ENCODE results near the gene SAFB2.

Gene SAFB2

DNA sequence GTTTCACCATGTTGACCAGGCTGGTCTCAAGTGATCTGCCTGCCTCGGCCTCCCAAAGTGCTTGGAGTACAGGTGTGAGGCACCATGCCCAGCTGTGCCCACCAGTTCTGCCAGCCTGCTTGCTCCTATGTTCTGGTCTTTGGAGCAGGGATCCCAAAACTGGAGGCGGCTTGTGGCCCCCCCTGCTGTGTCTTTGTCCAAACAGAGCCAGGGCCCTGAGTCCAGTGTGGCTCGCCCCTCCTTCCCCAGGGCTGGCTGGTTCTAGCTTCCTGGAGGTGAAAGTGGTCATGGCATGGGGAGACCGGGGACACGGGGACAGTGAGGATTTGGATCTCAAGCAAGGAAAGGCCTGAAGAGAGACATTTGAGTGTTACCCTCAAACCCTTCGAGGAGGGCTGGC lies 43.3 kb downstream of the SAFB2 start:
- TF ChIP-seq, protein P1, sequence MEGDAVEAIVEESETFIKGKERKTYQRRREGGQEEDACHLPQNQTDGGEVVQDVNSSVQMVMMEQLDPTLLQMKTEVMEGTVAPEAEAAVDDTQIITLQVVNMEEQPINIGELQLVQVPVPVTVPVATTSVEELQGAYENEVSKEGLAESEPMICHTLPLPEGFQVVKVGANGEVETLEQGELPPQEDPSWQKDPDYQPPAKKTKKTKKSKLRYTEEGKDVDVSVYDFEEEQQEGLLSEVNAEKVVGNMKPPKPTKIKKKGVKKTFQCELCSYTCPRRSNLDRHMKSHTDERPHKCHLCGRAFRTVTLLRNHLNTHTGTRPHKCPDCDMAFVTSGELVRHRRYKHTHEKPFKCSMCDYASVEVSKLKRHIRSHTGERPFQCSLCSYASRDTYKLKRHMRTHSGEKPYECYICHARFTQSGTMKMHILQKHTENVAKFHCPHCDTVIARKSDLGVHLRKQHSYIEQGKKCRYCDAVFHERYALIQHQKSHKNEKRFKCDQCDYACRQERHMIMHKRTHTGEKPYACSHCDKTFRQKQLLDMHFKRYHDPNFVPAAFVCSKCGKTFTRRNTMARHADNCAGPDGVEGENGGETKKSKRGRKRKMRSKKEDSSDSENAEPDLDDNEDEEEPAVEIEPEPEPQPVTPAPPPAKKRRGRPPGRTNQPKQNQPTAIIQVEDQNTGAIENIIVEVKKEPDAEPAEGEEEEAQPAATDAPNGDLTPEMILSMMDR (IDR thresholded peaks at IDR 0.05; ENCODE audit: low read depth, low read length): no peak
- DNase-seq (ENCODE audit: low read depth, low spot score): no peak
- no peak overlapping the region for H3K4me3 ChIP-seq (ENCODE audit: low read depth, low read length)
- in situ Hi-C loops (cut with HindIII; ENCODE audit: low sequenced_read_pairs): no loop called here

DNA sequence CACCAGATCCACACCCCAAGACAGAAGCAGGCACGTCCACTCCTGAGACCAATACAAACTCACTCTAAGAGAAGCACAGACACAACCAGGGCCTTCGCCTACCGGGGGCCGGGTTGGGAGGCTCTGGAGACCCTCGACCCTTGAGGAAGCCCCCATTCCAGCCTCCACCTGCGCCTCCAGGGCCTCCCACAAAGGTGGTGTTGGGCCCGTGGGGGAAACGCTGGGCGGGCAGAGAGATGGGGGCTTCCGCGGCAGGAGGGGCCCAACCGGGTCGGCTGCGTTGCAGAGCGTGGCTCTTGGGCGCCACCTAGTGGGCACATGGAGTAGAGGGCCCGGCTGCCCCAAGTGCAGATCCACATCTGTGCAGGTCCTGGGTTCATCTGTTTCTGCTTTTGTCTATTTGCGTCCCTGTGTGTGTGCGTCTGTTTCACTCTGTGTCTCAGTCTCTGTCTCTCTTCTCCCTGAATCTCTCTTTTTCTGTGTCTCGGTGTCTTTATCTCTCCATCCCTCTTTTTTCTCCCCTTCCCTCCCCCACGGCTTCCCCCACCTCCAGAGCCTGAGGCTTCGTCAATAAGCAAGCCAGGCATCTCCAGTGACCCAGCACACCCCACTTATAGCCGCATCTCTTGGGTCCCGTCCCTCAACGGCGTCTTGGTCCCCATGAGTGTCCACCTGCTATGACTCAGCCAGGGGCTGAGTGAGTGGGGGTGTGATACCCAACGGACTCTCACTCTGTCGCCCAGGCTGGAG lies 44.3 kb downstream of the SAFB2 start:
- H3K4me3 ChIP-seq (ENCODE audit: low read depth, low read length): no peak overlapping the region
- TF ChIP-seq, protein P1 (IDR thresholded peaks at IDR 0.05; ENCODE audit: low read depth, low read length): peak; percentile 96
- DNase-seq (ENCODE audit: low read depth, low spot score): no peak
- in situ Hi-C loops (cut with HindIII; ENCODE audit: low sequenced_read_pairs): no loop called here

DNA sequence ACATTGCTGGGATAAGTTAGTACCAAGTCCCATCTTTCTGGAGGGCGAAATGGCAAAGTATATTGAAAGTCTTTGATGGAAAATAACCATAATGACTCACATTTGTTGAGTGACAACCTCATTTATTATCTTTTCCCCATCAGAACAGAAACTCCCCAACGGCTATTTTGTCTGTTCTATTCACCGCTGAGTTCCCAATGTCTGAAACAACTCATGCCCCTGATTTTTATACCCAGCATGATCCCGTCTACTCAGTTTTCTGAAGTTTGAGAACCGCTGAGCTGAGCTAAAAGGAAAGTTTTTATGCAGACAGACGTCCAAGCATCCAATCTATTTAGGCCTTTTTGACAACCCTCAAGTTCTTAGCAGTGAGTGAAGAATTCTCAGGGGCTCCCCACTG lies 47.0 kb downstream of the SAFB2 start:
- DNase-seq (ENCODE audit: low read depth, low spot score): no peak
- in situ Hi-C loops (cut with HindIII; ENCODE audit: low sequenced_read_pairs): no loop called here
- TF ChIP-seq, protein P1 (IDR thresholded peaks at IDR 0.05; ENCODE audit: low read depth, low read length): no peak
- no peak overlapping the region for H3K4me3 ChIP-seq (ENCODE audit: low read depth, low read length)

DNA sequence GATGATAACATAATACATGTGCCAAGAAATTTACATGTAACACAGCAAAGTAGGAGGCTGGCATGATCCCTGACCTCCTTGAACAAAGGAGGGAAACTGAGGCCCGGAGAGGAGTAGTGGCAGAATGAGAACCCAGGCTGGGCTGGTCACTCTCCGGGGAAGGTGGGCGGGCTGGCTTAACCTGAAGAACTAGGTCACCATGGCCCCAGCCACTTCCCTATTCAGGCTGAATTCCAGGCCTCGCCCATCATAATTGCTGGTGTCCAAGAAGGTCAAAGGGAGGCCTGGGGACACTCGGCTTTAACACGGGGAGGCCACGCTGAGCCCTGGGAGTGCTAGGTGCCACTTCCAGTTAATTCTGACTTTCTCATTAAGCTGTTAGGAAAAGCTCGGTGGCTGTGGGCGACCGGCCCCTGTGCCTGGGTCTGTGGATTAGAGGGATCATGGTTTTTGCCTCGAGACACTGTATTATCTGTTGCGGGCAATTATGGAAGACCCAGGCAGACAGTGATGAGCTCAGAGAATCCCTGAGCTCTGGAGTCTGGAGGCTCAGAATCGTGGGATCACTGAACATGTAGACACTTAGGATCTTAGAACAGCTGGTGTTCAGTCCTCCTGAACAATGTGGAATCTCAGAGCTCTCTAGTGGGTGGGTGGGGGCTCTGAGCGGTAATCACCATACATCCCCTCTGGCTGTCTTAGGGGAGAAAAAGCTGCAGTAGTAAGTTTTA lies 49.9 kb downstream of the SAFB2 start:
- in situ Hi-C loops (cut with HindIII; ENCODE audit: low sequenced_read_pairs): no loop called here
- H3K4me3 ChIP-seq (ENCODE audit: low read depth, low read length): no peak overlapping the region
- TF ChIP-seq, protein P1 (IDR thresholded peaks at IDR 0.05; ENCODE audit: low read depth, low read length): no peak
- DNase-seq (ENCODE audit: low read depth, low spot score): no peak

DNA sequence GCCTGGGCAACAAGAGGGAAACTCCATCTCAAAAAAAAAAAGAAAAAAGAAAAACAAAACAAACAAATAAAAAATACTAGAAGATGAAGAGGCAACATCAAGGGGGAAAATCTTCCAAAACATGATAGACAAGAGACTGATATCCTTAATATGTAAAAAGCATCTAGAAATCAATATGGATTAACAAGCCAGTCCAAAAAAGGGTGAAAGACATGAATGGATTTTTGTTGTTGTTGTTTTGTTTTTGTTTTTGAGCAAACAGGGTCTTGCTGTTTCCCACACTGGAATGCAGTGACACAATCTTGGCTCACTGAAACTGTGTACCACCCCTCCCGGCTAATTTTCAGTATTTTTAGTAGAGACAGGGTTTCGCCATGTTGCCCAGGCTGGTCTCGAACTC lies 50.8 kb downstream of the SAFB2 start:
- TF ChIP-seq, protein P1 (IDR thresholded peaks at IDR 0.05; ENCODE audit: low read depth, low read length): no peak
- in situ Hi-C loops (cut with HindIII; ENCODE audit: low sequenced_read_pairs): no loop called here
- no peak for DNase-seq (ENCODE audit: low read depth, low spot score)
- H3K4me3 ChIP-seq (ENCODE audit: low read depth, low read length): no peak overlapping the region

DNA sequence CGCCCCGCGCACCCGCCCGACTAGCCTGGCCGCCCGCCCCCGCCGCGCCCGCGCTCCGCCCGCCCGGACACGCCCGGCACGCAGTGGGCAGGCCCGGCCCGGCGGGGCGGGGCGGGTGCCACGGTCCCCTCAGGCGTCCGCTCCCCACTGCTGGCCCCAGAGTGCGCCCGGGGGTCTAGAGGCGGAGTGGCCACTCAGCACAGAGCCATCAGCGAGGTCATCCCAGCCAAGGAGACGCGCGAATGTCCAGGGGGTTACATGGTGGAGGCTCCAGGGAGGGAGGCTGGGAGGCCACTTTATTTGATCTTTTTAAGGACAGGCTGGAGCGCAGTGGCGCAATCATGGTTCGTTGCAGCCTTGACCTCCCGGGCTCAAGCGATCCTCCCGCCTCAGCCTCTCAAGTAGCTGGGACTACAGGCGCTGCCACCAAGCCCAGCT lies 54.6 kb downstream of the SAFB2 start:
- TF ChIP-seq, protein P1 (IDR thresholded peaks at IDR 0.05; ENCODE audit: low read depth, low read length): no peak
- in situ Hi-C loops (cut with HindIII; ENCODE audit: low sequenced_read_pairs): no loop called here
- DNase-seq (ENCODE audit: low read depth, low spot score): no peak
- H3K4me3 ChIP-seq (ENCODE audit: low read depth, low read length): no peak overlapping the region

Measured in astrocyte of the spinal cord (primary cell).